Measurements from ENCODE around the gene CACNA1C. TPM values are rescaled to one million over a fixed set of nuclear protein-coding genes. Genes with fewer than 3 reads are reported as not detected.

CACNA1C gene
- total RNA-seq, 1 experiment from 2014 or later, result 1.1 TPM

GRCh38 chr12:2475984-2476383 is 423.2 kb downstream of the CACNA1C start:
- H3K4me3 Mint-ChIP-seq, result no peak overlapping the region

More at GRCh38 chr12:2475984-2476383, 423.2 kb downstream of the CACNA1C start:
- H4K91ac ChIP-seq (ENCODE audit: insufficient read length, low read depth, low read length), result no peak overlapping the region
- no peak overlapping the region for H3K9ac ChIP-seq (ENCODE audit: extremely low read depth, insufficient read length, low read length)
- H3K4me1 ChIP-seq (ENCODE audit: insufficient read depth, low read length), result no peaks in the 10 kb centered on the region
- no peaks in the 10 kb centered on the region for H3K9me3 ChIP-seq (ENCODE audit: control insufficient read depth, low read depth, low read length)
- no peak overlapping the region for H3K27ac ChIP-seq (ENCODE audit: insufficient read length, low read depth, low read length)
- no peaks in the 10 kb centered on the region for H4K20me1 ChIP-seq (ENCODE audit: control insufficient read depth, insufficient read depth, insufficient read length)
- no peak overlapping the region for H2AK5ac ChIP-seq (ENCODE audit: insufficient read length, low read length)
- no peak overlapping the region for H2BK20ac ChIP-seq (ENCODE audit: low read depth, low read length, poor library complexity, severe bottlenecking)
- no peak overlapping the region for H2BK5ac ChIP-seq (ENCODE audit: insufficient read length, low read length)
- no peak overlapping the region for H4K8ac ChIP-seq (replicated peaks; ENCODE audit: insufficient read length, low read depth, low read length)
- no CpG with 5 or more reads among the region's 5 CpGs for WGBS (ENCODE audit: extremely low coverage, insufficient read length, low lambda C conversion rate)
- H3K23me2 ChIP-seq (ENCODE audit: insufficient read length, low read depth, low read length, poor library complexity, severe bottlenecking), result no peaks in the 10 kb centered on the region
- H3K36me3 Mint-ChIP-seq (ENCODE audit: insufficient read depth in 1 of 3, low read depth in 3 of 3), result no peaks in the 10 kb centered on the region
- no peaks in the 10 kb centered on the region for H3K79me1 ChIP-seq (ENCODE audit: insufficient read depth, low read depth, low read length, poor library complexity, severe bottlenecking)
- H3K79me2 ChIP-seq (ENCODE audit: insufficient read depth, low read length), result no peaks in the 10 kb centered on the region
- no peak overlapping the region for H3K14ac ChIP-seq (ENCODE audit: insufficient read depth, low read length)
- H3K4ac ChIP-seq (ENCODE audit: low read depth, low read length), result no peak overlapping the region
- no peak for DNase-seq
- H3K27ac Mint-ChIP-seq, result no peak overlapping the region
- no peak overlapping the region for H4K5ac ChIP-seq (ENCODE audit: insufficient read length, low read depth, low read length)
- no peak overlapping the region for H3K4me2 ChIP-seq (ENCODE audit: insufficient read depth, insufficient read length, low read length)
- H3K27me3 ChIP-seq (ENCODE audit: insufficient read depth, low read length), result no peaks in the 10 kb centered on the region
- no peak overlapping the region for H3T11ph ChIP-seq (ENCODE audit: low read length)
- peaks cover 6% of the 10 kb centered on the region for H3K27me3 Mint-ChIP-seq (ENCODE audit: low read depth)
- H2BK15ac ChIP-seq (ENCODE audit: low read depth, low read length), result no peak overlapping the region
- H3K4me1 Mint-ChIP-seq, result no peaks in the 10 kb centered on the region
- H2AFZ ChIP-seq (ENCODE audit: low read length), result no peak overlapping the region
- no peak overlapping the region for H2BK12ac ChIP-seq (ENCODE audit: insufficient read length, low read depth, low read length)
- H3K56ac ChIP-seq (ENCODE audit: insufficient read length, low read depth, low read length), result no peak overlapping the region
- H3K18ac ChIP-seq (ENCODE audit: insufficient read length, low read depth, low read length), result no peak overlapping the region
- no peak for TF ChIP-seq CTCF (conservative IDR thresholded peaks at IDR 0.05)
- H2BK120ac ChIP-seq (ENCODE audit: low read depth, low read length, poor library complexity, severe bottlenecking), result no peak overlapping the region
- H3K9me3 Mint-ChIP-seq, result no peaks in the 10 kb centered on the region; a peak in 1 of 5 replicates
- no peak overlapping the region for H3K23ac ChIP-seq (ENCODE audit: insufficient read length, low read depth, low read length)

All from H9 (cell line).